HG03575 (cell line): ENCODE results near the gene CLSTN2.

Experiments
- ATAC-seq: cut with Tn5 transposase; IDR thresholded peaks from one replicate; pipeline ENCODE4 v1.9.1; 2021; ENCODE audit not compliant: unreplicated experiment, insufficient number of reproducible peaks, low FRiP score; ENCODE audit errors: extremely low read depth

CLSTN2 gene

DNA sequence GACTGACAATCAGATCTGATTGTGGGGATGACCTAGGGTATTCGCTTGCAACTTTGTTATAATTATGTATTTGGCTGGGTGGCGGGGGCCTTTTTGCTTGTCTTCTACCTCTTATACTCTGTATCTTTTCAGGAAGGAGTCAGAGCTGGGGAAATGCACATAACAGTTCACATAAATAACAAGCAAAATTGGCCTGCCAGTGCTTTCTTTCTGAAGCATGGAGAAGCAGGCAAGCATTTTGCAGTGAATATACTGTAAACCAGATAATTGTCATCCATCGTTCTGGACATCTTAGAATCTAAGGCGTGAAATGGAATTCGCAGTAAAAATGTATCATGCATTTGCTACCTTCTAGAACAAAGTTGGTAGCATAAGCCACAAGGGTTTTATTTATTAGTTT, 227.6 kb downstream of the CLSTN2 start:
- ATAC-seq = no peak

DNA sequence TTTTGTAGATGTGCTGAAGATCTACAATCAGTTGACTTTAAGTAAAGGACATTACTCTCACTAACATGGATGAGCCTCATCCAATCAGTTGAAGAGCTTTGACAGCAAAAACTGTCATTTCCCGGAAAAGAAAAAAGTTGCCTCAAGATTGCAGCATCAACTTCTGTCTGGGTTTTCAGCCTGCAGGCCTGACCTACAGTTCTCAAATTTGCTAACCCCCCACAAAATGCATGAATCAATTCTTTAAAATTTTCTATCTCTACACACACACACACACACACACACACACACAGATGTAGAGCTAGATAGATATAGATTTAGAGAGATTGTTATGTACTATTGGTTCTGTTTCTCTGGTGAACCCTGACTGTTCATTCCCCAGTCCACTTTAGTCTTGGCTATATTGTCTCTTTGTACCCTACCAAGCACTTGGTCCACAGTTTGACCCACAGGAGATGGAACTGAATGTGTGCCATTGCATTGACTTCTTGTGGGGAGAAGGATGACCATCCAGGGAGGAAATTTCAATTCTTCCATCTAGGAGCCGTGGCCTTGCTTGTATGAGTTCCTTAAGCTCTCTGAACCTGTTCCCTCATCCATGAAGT, 228.3 kb downstream of the CLSTN2 start:
- ATAC-seq = no peak

- ATAC-seq = no peak
Measured at GRCh38 chr3:140164156-140164555, 229.2 kb downstream of the CLSTN2 start.

GRCh38 chr3:140164922-140165590, 230.1 kb downstream of the CLSTN2 start:
- no peak for ATAC-seq

DNA sequence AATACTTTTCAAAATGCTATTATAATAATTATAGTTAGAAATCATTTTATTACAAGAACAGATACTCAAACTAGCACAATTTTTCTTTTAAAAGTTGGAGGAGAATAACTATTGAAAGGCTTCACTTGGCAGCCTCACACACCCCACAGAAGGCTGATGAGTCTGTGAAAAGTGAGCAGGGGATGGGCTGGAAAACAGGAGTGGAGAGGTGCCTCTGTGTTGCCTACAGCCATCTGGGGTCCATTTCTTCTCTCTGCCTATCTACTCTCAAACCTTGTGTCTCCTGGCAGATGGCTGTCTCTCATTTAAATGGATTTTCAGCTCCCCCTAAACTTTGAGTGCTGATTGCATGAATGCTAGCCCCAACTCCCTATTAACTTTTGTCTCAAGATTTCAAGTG, 230.8 kb downstream of the CLSTN2 start:
- no peak for ATAC-seq

DNA sequence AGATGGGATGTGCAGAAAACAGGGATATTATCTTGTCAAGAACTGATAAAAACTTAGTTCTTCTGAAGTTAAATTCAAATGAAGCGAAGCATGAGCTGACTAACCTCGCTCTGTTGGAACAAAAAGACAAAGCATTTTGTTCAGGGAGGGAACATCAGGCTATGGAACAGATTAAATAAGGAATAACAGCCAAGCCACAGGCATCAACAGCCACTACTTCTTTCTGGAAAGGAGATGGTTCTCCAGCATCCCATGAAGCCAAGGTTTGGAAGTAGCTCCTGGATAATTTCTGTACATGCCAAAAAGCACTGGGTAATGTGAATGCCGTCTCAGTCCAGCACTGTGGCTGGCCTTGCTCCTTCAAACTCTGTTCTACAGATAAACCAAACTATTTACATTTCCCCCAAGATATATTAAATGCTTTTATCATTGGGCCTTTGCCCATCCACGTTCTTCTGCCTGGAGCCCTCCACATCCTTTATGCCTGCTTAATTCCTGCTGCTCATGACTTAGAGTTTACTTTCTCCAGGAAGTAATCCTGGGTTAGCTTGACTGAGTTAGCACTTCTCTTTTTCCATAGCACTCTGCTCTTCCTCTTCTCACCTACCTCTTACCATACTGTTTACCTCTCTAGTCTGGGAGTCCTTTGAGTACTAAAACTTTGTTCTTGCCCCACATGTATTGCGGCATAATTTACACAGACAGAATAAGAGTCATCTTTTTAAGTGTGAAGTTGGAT, 232.0 kb downstream of the CLSTN2 start:
- no peak for ATAC-seq

GRCh38 chr3:140167600-140168281, 232.8 kb downstream of the CLSTN2 start:
- no peak for ATAC-seq

GRCh38 chr3:140170612-140171011, 235.6 kb downstream of the CLSTN2 start:
- ATAC-seq = peak; percentile 96

DNA sequence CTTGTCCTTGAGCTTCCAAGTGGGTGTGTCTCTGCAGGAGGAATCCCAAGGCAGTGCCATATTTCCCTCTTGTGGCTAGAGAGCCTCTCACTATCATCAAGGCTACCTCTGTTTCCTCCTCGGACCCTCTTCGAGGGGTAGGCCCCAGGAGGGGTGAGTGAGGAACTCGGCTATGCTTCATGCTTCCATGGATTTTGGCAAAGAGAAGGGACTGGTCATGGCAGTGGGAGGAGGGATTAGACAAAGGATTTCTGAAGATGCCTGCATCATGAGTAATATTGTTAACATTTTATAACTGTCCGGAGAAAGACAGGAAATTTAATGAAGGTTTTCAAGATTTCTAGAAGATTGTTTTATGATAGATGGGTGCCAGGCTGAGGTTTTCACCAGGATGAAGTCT, 241.5 kb downstream of the CLSTN2 start:
- no peak for ATAC-seq

- ATAC-seq = peak; percentile 69
Measured at GRCh38 chr3:140177943-140178342, 243.0 kb downstream of the CLSTN2 start.

- ATAC-seq = no peak
Measured at GRCh38 chr3:140178482-140178881, 243.5 kb downstream of the CLSTN2 start.

DNA sequence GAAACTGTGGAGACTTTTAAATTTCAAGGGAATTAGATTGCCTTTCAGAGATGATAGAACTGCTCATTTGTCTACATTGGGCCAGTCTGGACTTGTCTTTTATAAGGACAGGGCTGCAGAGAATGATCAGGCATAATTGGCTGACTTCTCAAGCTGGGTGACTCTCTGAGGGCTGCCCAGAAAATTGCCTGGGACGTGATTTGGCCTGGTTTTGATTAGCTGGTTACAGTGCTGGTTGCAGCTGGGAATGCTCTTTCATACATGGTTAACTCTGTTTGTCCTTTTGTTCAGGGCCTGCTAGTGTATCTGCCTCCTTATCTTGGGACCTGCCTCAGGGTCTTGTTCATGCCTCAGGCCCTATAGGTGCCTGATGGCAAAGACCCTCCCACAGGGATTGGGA, 245.6 kb downstream of the CLSTN2 start:
- no peak for ATAC-seq

DNA sequence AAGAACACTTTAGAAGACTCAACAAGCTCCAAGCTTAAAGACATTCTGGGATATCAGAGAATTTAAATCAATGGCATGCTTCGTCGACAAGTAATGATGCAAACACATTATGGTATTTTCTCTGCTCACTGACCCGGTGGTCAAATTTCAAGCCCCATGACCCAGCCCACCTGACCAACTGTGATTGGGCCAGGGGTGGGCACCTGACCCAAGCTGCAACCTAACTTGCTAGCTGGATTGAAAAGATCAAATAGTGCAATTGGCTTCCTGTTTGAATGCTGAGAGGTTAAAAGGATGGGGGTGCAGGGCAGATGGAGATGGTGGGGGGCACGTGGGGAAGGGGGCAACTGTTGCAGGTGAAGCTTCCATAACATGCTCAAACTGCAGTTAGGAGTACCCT, 250.4 kb downstream of the CLSTN2 start:
- no peak for ATAC-seq

GRCh38 chr3:140186421-140186920, 251.5 kb downstream of the CLSTN2 start:
- ATAC-seq = no peak

GRCh38 chr3:140187028-140187427, 252.0 kb downstream of the CLSTN2 start:
- ATAC-seq = no peak

GRCh38 chr3:140187656-140188221, 252.8 kb downstream of the CLSTN2 start:
- ATAC-seq = no peak

GRCh38 chr3:140188285-140188684, 253.3 kb downstream of the CLSTN2 start:
- ATAC-seq = no peak

DNA sequence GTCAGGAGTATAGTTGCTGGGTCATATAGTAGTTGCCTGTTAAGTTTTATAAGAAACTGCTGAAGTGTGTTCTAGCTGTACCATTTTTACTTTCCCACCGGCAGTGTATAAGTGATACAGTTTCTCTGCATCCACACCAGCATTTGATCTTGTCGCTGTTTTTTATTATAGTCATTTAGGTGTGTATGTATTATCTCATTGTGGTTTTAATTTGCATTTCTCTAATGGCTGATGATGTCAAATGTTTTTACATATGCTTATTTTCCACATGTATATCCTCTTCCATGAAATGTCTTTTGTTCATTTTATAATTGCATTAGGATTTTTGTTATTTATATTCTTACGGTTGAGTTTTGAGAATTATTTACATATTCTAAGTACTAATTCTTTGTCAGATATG, 254.3 kb downstream of the CLSTN2 start:
- ATAC-seq = no peak

DNA sequence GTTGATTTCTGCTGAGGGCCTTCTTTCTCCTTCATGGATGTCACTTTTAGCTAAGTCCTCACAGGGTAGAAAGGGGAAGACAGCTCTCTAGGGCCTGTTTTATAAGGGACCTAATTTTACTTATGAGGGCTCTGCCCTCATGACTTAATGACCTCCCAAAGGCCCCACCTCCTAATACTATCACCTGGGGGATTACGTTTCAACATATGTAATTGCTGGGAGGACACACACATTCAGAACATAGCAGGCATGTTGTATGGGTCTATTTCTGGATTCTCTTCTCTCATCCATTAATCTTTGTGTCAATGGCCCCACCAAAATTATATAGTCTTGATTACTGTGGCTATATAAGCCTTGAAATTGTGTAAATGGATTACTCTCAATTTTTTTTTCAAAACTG, 255.0 kb downstream of the CLSTN2 start:
- no peak for ATAC-seq
